HL-60/S4 treated with retinoic acid at 250 ng/mL for 4 days and 3 days (cell line): Measurements from ENCODE around the gene IFFO2.

Experiments
- in situ Hi-C: fragments of 300-500 bp; cut with MboI; formaldehyde crosslinking; loops from 2 replicates; pipeline ENCODE4 v1.7.0; 2022; ENCODE audit warnings: low sequenced_read_pairs

Gene IFFO2

DNA sequence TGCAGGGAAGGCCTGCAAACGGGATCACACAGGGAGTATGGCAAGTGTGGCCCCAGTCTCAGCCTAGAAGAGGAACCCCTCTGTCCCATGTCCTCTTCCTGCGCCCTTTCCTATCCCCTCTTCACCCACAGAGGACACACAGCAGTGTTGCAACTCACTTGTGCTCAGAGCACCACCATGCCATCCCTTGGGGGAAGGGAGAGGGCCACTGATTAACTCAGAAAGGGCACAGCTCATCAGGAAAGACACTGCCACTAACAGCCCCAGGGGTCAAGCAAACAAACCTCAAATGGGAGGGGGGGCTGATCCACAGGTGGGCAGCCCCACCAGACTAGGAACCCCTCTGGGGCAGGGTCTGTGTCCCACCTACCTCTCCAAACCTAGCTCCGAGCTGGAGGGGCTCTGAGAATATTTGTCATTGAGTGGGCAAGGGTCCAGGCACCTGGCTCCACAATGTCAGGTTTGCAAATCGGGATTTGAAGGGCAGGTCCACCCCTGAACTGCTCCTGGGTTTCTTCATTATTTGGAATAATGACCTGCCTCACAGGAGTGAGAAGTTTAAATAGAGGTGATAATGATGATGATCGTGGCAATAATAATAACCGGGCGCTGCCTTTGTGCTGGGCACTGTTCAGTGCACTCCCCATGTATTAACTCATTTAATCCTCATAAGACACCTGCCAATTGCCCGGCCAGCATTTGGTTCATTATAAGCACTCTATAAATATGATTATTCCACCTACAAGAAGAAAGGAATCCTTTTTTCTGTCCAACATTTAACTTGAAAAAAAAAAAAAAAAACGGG lies 55.1 kb downstream of the IFFO2 start:
- in situ Hi-C loops: loop anchor here (10.0 kb wide), 1 partner anchor 193 kb away; no protein-coding TSS in a partner anchor

DNA sequence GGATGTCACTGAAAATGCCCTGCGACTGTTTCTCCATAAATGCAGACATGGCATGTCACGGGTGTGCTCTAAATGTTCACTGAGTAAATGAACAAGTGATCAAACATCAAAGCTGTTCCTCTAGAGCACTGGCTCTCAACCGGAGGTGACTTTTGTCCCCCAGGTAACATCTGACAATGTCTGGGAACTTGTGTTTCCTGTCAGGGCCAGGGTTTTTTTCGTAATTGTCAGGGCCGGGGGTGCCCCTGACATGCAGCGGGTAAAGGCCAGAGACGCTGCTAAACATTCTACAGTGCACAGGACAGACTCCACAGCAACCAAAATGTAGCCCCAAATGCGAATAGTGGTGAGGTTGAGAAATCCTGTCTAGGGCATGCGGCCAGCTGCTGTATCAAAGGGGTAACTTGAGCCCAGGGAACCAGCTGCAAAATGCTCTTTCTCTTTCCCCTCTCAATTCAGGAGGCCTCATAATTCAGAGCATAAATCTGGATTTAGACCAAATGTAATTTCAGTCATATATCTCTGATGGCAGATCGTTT lies 56.1 kb downstream of the IFFO2 start:
- in situ Hi-C loops: loop anchor here (10.0 kb wide), 1 partner anchor 194 kb away; no protein-coding TSS in a partner anchor

DNA sequence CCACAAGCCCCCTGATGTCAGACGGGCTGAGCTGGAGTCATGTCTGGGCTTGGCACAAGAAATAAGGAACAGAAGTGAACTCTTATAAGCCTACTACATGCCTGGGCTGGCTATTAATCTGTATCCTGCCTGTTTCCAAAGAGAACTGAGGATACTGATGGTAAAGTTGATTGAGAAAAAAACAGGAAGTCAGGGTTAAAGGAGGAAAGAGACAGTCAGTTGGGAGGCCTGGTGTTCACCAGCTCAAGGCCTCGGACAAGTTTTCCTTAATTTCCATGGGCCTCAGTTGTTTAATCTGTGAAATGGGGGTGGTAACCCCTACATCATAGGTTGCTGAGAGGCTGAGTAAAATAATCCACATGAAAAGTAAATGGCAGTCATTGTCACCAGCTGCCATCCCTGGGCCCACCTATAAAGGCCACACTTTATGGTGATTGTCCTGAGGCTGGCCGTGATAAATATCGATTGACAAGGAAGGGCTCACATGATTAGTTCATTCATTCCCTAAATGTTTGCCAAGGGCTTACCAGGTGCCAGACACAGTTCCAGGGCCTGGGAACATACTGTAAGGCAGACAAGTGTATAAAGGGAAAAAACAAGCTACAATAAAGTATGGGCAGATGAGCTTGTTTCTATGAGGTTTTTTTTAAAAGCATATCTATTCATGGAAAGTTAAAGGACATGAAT lies 57.0 kb downstream of the IFFO2 start:
- in situ Hi-C loops: loop anchor here (10.0 to 25.0 kb wide), 2 partner anchors 195 to 763 kb away; partner anchors contain the start of gene HTR6

DNA sequence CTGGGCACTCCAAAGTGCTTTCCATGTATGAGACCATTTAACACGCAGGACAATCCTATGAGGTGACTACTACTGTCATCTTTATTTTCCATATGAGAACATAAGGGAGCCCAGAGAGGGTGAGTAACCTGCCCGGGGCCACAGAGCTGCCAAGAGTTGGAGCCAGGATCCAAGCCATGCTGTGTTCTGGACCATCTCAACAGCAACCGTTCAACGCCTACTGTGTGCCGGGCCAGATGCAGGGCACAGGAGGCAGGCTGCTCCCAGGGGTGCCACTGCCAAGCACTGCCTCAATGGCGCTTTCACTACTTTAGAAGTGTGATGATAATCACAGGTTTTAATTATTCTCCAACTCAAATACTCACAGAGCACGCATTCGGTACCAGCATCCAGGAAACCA lies 57.9 kb downstream of the IFFO2 start:
- in situ Hi-C loops: loop anchor here (25.0 kb wide), 1 partner anchor 764 kb away; the partner anchor contains the start of gene HTR6

DNA sequence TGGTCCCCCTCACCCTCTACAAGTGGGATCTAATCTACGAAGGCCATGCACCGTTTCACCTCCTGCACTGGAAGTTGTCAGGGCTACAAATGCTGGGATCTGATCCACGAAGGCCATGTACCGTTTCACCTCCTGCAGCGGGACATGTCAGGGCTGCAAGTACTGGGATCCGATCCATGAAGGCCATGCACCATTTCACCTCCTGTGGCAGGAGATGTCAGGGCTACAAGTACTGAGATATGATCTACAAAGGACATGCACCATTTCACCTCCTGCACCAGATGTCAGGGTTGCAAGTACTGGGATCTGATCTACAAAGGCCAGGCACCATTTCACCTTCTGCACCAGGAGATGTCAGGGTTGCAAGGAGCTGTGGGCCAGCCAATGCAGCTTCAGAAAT lies 61.2 kb downstream of the IFFO2 start:
- in situ Hi-C loops: loop anchor here (25.0 kb wide), 1 partner anchor 767 kb away; the partner anchor contains the start of gene HTR6

DNA sequence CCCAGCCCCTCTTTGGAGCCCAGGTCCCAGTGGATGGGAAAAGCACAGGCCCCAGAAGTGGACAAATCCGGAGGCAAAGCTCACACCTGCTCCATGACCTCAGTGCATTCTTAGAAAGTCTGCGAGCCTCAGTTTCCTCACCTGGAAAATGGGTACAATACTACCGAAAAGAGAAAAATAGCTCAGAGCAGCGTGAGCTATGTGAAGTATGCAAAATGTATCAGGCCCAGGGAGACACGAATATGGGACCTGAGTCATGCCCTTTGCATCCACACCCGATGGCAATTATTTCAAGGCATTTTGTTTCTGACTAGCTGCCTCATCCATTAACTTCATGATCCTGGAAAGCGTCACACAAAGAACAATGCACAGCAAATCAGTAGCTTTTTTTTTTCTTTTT lies 63.4 kb downstream of the IFFO2 start:
- in situ Hi-C loops: loop anchor here (25.0 kb wide), 1 partner anchor 769 kb away; the partner anchor contains the start of gene HTR6

DNA sequence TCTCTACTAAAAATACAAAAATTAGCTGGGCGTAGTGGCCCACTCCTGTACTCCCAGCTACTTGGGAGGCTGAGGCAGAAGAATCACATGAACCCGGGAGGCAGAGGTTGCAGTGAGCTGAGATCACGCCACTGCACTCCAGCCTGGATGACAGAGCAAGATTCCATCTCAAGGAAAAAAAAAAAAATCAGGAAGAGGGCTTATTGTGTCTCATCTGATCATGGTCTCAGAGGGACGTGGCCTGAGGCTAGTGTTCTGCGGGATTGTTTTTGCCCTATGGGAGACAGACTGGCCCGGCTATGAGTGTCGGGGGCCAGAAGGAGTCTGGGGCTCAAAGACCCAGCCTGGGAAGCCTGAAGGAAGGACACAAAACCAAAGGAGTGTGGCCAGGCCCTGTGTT lies 64.6 kb downstream of the IFFO2 start:
- in situ Hi-C loops: loop anchor here (25.0 kb wide), 1 partner anchor 770 kb away; the partner anchor contains the start of gene HTR6

DNA sequence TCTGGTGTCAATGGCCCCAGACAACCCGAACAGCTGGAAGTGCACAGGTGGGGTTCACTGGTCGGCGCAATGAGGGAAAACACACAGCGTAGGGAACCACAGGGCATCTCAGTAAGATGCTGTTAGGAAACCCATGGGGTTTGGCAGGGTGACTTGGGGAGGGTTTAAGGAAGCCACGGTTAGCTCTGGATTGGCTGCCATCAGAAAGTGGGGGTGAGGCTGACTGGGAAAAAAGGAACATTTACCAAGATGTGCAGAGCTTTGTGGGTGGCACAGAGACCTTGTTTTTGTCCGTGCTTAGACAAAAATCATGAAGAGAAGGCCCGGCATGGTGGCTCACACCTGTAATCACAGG lies 65.1 kb downstream of the IFFO2 start:
- in situ Hi-C loops: loop anchor here (25.0 kb wide), 1 partner anchor 771 kb away; the partner anchor contains the start of gene HTR6

DNA sequence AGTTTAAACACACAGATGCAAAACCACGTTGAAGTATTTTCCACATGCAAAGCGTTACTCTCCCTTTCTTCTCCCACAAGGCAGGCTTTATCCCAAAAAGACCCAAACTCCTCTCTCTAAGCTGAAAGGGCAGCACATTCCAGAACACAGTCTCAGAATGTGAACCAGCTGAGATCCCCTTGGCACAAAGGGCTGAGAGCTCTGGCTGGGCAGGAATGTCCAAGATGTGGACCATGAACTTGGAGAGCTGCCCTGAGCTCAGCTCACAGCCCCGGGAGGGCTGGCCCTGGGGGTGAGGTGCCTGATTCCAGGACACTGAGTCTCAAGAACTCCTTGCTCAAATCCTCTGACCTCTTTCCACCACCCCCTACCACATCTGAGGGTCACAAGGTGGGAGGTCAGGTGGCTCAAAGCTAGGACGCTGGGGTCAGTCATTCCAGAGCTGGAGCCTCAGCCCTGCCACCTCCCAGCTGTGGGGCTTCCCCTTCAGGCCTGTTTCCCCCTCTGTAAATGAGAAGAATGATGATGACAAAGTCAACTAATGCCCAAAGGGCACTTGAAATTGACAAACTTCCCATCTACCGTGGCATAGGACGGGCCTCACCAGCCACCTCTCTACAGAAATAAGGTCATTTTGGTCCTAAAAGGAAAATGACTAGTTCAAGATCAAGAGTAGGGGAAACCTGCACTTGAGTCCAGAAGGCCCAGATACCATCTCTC lies 65.6 kb downstream of the IFFO2 start:
- in situ Hi-C loops: loop anchor here (25.0 kb wide), 1 partner anchor 771 kb away; the partner anchor contains the start of gene HTR6

DNA sequence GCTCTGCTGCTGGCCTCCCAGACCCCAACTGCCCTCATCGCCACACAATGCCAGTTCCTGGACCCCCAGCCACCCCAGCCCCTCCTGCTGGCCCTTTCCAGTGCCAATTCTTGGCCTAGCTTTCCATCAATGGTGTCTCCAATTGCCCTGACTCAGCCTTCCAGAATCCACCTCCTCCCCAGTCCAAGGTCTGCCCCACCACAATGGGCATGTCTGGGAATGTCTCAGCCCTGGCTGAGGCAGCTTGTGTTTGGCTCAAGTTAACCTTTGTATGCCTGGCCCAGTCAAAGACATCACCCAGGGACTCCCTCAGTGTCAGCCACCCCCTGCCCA lies 70.5 kb downstream of the IFFO2 start:
- in situ Hi-C loops: loop anchor here (25.0 kb wide), 1 partner anchor 776 kb away; the partner anchor contains the start of gene HTR6

DNA sequence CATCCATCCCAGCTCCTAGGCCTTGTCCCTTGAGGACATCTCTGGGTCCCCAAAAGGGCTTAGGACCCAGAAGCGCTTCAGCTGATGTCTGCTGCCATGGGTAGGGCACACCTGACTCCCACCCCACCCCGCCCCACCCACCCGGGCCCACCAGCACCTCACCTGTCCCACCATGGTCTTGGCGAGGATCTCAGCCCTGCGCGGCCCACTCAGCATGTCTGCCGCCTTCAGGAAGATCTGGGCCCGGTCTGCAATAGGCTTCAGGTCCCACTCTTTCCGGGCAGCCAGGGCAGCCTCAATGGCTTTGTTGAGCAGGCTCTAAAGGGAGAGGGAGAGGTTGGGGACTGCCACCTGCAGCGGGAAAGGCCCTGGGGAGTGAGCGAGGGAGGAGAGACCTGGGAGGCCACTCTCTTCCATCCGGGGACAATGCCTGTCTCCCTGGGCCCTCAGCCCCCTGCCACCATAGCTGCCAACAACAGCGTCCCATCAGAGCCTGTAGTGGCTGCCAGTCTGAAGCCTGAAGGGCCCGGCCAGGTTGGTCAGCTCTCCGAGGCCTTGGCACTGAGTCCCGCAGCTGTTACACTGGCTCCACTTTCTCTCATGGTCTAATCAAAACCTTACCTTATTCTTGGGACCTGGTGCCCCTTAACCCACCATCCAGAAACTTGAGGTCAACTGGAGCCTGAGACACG lies 71.0 kb downstream of the IFFO2 start:
- in situ Hi-C loops: loop anchor here (25.0 kb wide), 1 partner anchor 777 kb away; the partner anchor contains the start of gene HTR6

DNA sequence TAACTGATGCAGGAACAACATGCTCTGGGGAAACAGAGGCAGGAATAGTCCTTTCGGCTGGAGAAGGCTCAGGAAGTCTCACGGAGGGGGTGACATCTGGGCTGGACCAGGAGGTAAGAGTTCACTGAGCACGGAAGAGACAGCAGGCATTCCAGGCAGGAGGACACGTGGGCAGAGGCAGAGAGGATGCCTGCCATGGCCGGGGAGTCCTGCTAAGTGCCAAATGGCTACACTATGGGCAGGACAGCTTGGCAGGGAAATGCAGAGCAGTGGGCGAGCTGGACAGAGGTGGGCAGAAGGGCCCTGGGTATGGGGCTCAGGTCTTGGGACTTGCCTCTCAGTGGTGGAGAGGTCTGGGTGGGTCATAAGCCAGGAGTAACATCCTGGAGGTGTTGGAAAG lies 71.7 kb downstream of the IFFO2 start:
- in situ Hi-C loops: loop anchor here (25.0 kb wide), 1 partner anchor 778 kb away; the partner anchor contains the start of gene HTR6

DNA sequence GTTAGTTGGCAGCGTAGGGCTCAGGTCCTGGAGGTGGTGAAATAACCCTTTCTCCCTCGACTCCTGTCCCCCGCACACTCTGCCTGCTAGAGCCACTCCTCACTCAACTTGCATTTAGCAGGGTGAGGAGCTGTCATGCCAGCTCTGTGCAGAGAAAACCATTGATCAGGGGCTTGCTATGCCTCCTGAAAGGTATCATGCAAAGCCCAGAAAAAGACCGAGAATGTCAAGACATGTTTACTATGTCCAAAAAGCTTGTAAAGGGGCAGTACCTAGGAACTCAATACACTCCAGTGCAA lies 72.1 kb downstream of the IFFO2 start:
- in situ Hi-C loops: loop anchor here (25.0 kb wide), 1 partner anchor 778 kb away; the partner anchor contains the start of gene HTR6

DNA sequence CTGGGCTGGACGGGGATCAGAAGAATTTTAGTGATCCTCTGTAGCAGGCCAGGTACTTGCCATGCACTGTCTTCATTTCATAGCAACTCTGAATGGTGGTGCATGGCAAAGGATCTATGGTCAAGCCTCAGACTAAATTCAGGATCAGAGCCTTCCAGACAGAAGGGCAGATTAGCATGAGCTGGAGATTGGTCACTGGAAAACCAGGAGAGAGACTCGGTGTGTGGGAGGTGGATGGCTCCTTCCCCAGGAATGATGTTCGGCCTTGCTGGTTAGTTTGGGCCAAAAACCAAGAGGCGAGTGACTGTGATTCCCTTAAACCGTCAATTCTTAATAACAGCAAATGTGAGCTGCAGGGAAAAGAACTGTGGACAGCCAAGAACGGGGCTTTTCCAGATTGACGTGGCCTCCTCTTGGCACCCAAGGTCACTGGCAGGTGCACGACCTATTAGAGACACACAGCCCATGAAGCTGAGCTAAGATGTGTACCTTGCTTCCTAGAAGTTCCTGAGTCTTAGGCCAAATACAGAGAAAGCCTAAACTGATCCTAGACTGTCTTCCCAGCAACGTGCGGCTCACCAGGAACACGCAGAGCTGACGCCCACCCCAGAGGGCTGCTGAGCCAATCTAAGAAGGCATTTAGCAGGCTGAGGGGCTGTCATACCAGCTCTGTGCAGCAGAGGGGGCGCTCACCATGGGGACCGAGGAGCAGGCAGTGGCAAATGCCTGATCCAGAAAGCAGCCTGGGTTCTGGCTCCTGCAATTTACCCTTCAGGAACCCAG lies 72.6 kb downstream of the IFFO2 start:
- in situ Hi-C loops: loop anchor here (25.0 kb wide), 1 partner anchor 778 kb away; the partner anchor contains the start of gene HTR6

DNA sequence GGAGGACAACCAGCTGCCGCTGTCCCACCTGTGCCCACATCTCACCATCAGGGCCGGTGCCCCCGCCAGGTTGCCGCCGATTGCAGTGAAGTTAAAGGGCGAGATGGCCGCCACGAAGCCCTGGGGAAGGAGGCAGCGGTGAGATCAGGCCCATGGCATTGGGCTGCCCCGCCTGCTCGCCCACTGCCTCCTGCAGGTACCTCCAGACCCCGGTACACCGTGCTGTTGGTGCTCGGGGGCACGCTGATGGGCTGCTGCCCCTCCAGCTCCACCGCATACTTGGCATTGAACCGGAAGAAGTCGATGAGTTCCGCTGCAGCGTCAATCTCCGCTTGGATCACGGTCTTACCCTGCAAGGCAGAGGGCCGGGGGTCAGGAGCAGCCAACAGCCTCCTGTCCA lies 73.4 kb downstream of the IFFO2 start:
- in situ Hi-C loops: loop anchor here (25.0 kb wide), 1 partner anchor 779 kb away; the partner anchor contains the start of gene HTR6

DNA sequence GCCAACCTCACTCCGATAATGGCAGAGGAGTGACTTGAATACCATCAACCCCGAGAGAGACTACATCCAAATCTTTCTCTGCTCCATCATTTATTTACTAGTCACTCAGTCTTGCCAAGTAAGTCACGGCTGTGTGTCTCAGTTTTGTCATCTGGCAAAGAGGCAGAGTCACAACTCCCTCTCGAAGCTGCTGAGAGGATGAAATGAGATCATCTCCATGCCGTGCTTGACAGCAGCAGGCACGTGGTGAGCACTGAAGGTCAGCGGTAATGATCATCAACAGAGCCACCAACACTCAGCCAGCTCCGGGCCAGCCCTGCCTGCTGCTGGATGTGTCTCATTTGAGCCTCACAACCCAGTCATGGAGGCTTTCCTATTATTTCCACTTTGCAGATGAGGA lies 74.0 kb downstream of the IFFO2 start:
- in situ Hi-C loops: loop anchor here (25.0 kb wide), 1 partner anchor 780 kb away; the partner anchor contains the start of gene HTR6

DNA sequence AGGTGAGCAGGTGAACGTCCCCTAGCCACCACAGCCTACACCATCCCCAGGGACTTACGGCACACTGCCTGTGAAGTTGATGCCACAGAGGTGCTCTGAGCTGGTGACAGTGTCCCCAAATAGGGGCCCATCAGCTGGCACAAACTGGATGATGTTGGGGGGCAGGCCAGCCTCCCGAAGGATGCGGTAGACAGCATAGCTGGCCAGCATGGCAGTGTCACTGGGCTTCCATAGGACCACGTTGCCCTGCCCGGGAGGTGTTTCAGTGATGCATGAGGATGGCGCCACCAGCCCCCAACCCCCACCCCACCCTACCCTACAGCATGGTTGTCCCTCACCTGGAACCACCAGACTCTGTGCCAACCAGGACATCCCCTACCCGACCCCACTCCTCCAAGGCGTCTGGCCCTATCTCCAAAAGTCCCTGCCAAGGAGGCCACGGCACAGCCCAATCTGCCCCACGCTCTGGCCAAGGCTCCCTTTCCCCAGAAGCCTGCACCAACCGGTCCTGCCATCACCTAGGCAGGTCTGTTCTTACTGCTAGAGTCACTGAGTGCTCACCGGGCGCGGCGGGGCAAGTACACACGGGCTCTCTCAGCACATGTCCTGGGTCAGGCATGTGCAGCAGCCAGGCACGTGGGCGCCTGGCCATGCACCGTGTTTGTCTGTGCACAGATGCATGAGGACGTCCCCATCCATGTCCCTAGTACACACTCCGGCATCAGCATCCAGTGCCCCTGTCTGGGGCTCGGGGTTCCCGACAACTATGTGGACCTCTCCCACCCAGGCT lies 74.6 kb downstream of the IFFO2 start:
- in situ Hi-C loops: loop anchor here (25.0 kb wide), 1 partner anchor 780 kb away; the partner anchor contains the start of gene HTR6

DNA sequence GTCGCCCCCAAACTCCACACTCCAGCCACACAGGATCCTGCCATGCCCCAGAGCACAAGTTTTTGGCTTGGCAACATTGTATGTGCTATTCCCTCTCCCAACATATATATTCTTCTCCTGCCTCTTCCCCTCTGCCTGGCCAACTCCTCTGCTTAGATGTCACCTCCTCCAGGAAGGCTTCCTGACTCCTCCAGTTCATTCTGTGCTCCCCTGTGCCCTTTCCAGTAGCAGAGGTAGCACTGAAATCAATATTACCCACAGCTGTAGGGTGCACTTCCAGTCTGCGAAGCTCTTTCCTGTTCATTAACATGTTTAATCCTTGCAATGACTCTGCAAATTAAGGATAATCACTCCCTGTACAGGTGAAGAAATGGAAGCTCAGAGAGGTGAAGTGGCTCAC lies 75.3 kb downstream of the IFFO2 start:
- in situ Hi-C loops: loop anchor here (25.0 kb wide), 1 partner anchor 781 kb away; the partner anchor contains the start of gene HTR6
